ENCODE measurements around the gene EIF1B.
"Not testable (repeated sequence)": the region's sequence is repeated elsewhere in the genome, so short reads cannot be mapped to it uniquely, and the experiment has no call there.

EIF1B gene

DNA sequence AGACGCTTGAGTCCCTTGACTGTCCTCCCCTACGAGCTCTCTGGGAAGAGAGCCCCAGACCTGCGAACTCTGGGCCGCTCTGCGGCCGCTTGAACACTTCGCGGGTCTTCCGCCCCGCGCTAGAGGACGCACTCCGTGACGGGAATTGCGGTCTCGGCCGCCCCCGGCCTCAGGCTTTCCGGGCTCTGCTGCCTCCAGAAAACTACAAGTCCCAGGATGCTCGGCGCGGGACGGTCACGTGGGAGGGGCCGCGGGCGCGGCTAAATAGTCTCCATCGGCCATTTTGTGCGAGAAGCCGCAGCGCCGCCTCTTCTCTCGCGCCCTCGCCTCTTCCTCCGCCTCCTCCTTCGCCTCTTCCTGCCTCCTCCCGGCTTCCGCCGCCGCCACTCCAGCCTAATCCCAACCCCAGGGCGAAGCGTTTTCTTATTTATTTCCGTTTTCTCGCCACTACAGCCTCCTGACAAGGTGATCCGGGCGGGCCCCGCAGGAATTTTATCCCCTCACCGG, at the start of gene EIF1B:
EIF1B (plus strand) TSS at position 290 of the 507 bp plus-strand sequence. CDS start 235 bp downstream, outside the sequence.
- peak; percentile 96 for DNase-seq

DNA sequence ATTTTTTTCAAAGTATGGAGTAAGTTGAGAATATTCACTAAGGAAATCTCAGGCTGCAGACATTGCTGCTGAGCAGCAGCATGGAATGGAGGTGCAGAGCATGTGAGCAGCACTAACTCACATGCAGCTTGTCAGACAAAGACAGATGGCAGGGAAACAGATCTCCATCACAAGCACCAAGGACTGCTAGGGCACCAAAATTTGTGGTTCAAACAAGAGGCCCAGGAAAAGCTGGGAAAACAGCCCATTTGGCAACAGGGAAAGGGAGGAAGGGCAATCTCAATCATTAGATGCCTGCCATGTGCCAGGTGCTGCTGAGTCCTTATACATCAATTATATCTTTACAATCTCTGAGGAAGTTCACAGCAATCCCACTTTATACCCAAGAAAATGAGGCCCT, 47.2 kb upstream of the EIF1B start:
- no peak for DNase-seq

DNA sequence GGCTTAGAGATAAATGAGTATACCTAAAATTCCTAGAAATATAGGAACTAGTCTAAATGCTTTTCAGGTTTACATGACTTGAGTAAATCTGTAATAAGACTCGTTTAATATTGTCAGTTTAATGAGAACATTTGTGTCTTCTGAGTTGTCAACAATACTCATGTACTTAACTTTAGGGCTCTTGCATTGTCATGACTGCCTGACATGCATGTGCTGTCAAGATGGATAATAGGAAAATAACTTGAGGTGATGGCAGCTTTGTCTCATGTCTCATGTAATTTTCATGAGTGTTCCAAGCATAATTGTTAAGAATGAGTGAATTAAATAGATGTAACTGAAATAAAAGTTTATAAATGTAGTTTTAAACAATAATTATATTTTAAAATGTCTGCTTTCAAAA, 45.1 kb upstream of the EIF1B start:
- no peak for DNase-seq

DNA sequence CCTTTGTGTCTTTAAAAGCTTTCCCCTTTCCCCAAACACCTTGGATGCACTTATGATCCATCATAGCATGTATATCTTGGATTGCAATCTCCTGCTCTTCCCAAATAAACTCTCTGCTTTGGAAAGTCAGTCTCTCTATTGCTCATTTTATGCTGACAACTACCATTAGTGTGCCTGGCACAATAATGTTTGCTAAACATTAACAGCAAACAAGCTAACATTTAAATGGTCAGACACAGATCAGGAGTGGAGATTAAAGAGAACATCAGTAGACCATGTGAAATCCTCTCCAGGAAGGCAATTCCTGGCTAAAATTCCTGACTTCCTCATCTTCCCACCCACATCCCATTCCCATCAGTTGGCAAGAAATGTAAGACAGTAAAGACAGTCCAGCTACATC, 44.3 kb upstream of the EIF1B start:
- DNase-seq, result no peak

DNA sequence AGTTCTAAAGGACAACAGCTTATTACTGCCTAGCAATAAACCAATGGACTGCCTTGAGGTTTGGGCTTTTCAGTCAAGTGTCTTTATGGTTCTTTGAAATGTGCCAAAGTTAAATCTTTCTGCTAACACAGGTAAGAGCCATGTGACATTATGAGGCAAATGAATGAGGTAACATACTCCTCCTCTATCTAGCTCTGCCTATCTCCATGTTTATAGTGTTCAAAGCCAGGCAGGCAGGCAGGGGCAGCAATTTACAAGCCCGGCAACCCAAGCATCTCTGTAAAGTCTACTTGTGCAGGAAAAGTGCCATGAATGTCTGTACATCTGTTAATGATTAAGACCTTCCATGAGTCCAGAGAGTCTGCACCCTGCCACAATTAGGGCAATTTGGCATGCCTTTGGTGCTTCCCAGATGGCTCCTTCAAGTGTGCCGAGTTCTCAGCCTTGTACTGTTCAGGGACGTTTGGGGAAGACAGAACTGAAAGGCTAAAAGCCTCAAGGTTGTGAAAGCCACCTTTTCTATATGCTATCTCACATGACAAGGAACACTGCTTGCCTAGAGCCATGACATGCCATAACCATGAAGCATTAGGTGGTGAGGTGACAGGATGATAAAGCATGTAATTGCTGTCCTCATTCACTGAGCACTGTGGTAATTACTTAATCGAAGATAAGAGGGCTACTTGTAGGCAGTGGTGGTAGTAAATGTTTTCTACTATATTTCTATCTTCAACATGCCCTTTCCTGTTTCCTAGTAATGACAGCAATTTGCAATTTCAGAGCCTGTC, 41.4 kb upstream of the EIF1B start:
- DNase-seq, result no peak

DNA sequence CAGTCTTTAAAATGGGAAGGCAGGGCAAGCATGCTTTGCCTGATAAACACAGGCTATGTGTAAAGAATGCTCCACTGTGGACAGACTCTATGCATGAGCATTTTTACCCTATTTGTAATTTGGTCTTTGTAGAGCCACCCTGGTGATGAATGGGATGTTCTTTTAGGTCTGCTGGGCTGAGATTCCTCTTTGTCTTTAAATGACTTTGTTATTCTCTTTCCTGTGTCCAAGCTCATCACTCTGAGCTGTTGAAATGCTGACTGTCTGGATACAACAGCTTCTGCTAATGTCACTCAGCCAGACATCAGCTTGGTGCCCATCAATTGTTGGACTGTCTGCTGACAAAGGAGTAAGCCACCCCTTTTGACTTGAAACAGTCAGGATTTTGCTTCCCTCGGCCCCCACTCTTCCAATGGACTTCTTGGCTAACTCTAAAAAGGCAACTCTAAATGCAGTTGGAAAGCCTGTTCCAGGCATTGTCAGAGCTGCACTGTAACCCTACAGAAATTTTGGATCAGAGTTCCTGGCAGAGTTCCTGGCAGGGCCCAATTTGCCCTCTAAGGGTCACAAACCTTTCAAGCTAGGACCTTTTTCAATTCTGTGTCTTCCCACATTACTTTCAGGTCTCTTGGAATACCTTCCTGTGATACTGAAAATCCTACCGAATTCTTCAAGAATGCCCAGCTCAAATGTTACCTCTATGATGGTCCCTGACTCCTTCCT, 40.5 kb upstream of the EIF1B start:
- no peak for DNase-seq

DNA sequence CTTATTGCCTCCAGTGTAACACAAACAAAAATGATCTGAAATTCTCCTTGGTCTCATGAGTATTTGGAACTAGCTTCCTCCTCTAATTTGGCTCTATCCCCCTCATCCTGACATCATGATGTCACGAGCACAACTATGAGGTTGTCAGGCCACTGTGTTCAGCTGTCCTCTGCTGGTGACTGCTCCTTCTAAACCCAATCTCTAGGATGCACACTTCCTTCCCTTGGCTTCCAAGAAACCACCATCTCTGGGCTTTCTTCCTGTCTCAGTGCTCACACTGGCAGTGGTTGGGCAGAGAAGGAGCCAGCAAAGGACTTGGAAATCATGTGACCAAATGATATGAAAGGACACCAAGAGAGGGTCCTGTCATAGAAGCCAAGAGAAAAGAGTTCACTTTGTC, 30.7 kb upstream of the EIF1B start:
- no peak for DNase-seq

DNA sequence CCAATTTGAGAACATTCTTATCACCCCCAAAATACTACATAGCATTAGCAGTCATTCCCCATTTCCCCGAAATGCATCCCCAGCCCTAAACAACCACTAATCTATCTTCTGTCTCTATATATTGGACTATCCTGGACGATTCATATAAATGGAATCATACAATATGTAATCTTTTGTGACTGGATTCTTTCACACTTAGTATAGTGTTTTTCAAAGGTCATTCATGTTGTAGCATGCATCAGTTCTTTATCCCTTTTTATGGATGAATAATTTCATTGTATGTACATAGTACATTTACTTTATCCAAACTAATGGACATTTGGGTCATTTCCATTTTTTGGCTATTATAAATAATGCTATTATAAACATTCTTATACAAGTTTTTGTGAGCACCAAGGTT, 27.5 kb upstream of the EIF1B start:
- DNase-seq, result no peak

DNA sequence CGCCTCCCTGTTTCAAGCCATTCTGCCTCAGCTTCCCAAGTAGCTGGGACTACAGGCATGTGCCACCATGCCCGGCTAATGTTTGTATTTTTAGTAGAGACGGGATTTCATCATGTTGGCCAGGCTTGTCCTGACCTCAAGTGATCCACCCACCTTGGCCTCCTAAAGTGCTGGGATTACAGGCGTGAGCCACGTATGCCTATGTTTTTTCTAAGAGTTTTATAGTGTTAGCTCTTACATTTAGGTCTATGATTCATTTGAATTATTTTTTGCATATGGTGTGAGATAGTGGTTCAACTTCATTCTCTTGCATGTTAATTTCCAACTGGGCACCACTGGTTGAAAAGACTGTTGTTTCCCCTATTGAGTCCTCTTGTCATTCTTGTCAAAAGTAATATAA, 26.4 kb upstream of the EIF1B start:
- DNase-seq, result not testable (repeated sequence)

DNA sequence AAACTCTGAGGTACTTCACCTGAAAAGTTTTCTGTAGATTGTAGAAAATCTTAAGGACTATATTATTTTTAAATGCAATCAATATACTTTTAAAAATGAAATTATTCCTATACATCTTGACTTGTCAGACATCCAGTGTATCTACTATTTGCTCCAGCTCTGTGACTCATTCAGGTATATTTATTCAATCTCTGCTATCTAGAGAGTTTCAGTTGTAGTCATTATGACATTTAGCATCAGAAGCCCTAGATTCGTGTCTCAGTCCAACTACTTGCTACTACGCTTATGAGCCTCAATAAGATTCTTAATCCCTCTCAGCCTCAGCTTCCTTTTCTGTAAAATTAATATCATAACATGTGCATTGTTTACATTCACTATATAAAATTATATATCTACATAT, 22.3 kb upstream of the EIF1B start:
- DNase-seq, result no peak

DNA sequence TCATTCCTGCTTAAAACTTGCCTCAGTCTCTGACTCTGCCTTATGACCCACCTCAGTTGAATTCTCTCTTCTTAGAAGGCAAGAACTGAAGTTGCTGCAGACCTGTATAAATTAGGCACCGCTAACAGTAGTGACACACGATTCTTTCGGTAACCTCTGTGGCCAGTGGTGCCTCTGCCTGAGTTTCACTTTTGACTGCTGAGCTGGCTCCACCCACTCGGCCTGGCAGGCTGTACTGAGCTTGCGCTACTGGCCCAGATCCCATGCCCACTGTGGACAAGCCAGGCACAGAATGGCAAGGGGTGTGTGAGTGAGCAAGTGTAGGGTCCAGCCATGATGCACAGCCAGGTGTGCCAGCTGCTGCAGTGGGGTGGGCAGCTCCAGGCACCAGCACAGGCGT, 19.1 kb upstream of the EIF1B start:
- DNase-seq, result no peak

DNA sequence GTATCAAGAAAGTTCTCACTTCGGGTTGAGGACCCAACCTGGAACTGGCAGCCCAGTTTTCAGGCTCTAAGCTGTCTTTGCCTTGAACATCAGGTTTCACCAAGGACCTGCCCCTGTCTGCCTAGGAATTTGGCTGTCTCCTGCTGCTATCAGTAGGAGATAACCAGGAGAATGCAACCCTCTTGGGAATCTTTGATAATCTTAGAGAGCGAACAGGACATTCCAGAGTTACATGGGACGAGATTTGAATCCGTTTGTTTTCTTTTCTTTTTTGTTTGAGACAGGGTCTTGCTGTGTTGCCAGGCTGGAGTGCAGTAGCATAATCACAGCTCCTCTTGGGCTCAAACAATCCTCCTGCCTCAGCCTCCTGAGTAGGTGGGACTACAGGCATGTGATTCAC, 18.0 kb upstream of the EIF1B start:
- no peak for DNase-seq

DNA sequence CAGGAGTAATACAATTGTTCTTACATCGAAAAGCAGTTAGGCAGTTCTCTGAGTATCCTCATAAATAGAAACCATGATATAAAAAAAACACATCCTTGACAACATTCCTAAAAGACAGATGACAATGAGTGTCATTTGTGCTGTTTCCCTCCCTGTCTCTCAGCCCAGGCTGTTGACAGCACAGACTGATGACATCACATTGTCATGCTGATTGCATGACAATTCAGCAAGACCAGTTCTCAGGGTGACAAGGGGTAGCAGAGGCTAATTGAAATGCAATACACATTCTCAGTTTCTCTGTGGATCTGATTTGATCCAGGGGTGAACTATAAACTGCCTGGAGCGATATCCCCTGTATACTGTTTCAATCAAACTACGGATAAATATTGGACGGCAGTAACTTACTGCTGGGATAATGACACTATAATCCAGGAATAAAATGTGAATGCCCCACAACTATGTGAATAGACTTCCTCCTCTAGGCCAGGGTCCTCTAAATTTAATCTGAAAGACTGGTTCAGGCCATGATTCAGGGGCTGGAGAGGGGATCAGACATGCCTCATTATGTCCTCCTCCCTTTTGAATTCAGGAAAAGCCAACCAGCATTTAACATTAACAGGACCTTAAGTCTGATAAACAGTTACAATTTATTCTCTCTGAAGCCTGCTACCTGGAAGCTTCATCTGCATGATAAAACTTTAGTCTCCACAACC, 16.7 kb upstream of the EIF1B start:
- no peak for DNase-seq

DNA sequence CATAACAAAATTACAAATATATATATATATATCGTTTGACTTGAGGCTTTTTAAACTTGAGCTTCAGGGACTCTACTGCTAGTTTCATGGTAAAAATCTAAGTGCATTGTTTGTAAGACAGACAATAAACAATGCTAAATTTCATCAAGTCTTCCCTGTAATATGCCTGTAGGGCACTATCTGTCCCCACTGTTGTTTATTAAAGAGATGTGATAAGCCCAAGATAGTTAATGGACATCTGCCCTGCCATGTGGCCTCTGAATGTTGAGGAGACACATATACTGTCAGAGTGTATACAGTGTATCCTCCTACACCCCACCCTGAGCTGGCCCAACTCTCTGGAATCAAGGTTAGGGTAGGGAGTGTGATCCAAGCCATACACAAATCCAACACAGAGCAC, 15.1 kb upstream of the EIF1B start:
- DNase-seq, result no peak

DNA sequence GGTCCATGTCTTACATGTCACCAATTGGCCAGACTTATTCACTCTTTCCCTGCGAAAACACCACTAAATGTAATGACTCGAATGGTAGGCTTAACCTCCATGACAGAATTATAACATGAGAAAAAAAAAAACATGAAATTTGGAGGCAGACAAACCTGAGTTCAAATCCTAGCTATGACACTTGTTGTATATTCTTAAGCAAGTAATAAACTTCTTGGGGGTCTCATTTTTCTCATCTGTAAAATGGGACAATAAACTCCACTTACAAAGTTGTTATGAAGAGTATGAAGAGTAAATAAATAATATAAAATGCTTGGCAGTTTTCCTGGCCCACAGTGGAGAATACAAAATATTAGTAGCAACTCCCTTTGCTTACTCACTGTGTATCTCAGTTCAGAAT, 11.4 kb upstream of the EIF1B start:
- DNase-seq, result no peak

DNA sequence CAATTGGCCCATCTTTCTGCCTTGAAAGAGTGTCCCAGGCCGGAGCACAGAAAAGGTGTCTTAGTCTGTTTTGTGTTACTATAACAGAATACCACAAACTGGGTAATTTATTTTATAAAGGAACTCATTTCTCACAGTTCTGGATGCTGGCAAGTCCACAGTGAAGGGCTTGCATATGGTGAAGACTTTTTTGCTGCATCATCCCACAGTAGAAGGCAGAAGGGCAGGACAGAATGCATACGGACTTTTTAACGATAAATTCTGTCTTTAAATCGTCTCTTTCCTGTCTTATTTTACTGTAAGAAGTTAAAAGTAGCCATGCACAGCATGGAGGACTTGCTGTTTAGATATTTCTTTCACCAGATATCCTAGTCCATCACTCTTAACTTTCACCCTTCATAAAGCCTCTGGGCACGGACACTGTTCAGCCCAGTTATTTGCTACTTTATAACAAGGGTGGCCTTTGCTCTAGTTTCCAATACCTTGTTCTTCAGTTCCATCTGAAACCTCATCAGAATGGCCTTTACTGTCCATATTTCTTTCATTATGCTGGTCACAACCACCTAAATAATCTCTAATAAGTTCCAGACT, 10.3 kb upstream of the EIF1B start:
- DNase-seq, result no peak

DNA sequence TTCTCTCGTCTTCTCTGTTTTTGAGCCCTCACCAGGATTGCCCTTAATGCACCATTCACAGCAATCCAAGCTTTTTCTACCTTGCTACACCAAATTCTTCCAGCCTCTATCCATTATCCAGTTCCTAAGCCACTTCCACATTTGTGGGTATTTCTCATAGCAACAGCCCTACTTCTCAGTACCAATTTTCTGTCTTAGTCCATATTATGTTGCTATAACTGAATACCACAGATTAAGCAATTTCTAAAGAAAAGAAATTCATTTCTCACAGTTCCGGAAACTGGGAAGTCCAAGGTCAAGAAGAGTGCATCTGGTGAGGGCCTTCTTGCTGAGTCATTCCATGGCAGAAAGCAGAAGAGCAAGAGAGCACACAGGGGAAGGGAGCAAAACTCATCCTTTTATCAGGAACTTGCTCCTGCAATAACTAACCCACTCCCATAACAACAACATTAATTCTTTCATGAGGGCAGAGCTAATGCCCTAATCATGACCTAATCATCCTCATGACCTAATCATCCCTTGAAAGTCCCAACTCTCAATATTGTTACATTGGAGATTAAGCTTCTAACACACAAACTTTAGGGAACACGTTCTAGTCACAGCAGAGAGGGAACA, 9.7 kb upstream of the EIF1B start:
- DNase-seq, result peak; percentile 67

DNA sequence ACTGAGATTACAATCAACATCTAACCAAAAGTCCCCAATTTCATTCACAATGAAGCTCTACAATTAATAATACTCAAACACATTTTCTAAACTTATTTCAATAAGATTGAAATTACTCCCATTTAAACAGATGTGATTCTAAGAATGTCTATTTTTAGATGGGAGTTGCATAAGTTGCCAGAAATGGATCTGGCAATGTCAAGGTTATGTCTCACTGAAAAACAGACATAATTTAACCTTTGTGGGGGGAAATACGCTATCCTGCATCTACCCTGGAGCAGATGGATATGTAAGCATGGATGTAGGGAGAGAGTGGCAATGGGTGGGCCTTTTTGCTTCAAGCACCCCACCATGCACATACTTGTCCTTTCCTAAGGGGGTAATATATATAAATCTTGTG, 6.7 kb upstream of the EIF1B start:
- no peak for DNase-seq

DNA sequence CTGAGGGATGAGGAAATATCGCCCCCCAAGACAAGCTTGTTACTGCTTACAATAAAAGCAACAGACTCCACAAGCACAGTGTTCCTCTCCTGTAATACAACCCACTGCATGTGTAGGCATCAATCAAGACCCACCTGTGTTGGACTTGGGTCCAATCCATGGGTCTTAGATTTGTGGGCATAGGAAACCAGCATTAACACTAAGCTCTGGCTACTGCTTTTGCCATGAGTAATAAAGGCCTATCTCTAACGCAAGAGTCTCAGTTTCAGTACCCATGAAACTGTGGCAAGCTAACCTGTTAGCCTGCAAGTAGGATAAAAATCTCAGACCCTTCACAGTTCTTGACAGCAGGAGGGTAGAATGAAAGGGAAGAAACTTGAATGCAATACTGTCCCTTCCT, 5.2 kb upstream of the EIF1B start:
- DNase-seq, result no peak

DNA sequence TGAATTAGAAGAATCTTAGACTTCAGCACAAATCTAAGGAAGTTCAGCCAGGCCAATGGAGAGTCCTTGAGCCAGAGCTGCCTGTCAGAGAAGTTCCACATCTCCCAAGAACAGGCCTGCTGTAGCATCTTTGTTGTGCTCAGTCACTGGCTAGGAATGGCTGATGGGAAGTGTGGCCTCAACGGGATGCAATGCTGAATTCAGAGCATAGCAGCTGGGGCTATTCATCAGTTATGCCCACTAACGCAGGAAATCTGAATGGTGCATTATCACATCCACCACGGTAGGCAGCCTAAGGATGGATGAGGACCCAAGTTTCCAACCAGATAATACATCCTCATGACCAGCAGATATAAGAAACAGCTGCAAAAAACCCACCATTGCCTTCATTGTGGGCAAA, 3.2 kb upstream of the EIF1B start:
- DNase-seq, result no peak

DNA sequence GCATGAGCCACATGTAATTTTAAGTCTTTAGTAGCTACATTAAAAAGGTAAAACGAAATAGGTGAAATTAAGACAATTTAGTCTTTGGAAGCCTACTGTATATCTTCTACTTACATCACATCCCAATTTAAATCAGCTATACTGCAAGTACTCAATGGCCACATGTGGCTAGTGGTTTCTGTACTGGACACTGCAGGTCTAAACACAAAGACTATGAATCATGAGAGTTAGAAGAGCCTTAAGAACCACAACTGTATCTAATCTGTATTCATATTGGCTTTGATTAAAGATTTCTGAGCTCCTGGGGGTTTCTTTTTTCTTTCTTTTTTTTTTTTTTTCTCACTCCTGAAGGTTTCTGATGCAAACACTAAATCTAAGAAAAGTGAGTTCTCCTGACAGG, 2.3 kb upstream of the EIF1B start:
- DNase-seq, result no peak

DNA sequence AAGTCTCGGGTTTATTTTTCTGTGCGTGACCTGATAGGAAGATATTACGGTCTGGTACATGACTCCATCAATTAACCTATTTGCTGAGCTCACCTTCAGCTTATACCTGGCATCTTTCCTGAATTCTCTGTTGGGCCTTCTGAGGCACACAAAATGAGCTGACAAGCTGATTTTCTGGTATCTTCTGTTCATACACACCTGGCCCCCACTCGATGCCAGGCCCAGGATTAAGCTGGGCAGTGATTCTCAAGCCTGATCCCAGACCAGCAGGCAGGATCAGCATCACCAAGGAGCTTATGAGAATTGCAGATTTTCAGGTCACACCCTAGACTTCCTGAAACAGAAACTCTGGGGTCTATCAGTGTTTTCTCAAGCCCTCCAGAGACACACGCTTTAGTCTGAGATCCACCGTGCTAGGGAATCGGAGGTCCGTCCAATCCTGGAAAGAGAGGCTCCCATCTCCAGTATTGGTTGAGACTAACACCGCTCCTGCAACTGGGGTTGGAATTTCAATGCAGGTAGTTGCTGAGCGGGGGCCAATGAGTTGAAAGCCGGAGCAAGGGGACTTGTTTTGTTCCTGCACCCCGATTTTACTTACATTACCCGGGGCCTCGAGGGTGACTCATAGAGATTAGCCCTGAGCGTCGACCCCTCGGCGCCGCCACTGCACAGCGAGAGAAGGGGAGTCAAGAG, 636 bp upstream of the EIF1B start:
- no peak for DNase-seq
